ENCODE data around the gene SLC25A21. TPM values are rescaled to one million over a fixed set of nuclear protein-coding genes. Genes with fewer than 3 reads are reported as not detected.

SLC25A21 gene
- total RNA-seq, 2 experiments from 2014 or later: not detected

GRCh38 chr14:36976571-36977023 is 195.8 kb downstream of the SLC25A21 start:
- H3K9me3 Mint-ChIP-seq: no peaks in the 10 kb centered on the region
- H3K4me1 Mint-ChIP-seq (ENCODE audit: low read depth): no peaks in the 10 kb centered on the region
- no peak for TF ChIP-seq CTCF (IDR thresholded peaks at IDR 0.05)
- no peak for DNase-seq
- no peak overlapping the region for H3K4me3 Mint-ChIP-seq
- H3K27ac Mint-ChIP-seq: no peak overlapping the region
- POLR2A ChIA-PET: no interaction called here
- no peaks in the 10 kb centered on the region for H3K27me3 Mint-ChIP-seq
- intact Hi-C loops (cut with micrococcal nuclease): no loop called here
- ATAC-seq: no peak
- H3K36me3 Mint-ChIP-seq (ENCODE audit: low read depth): no peaks in the 10 kb centered on the region
- CTCF ChIA-PET: no interaction called here

- ChIA-PET CTCF (no interaction called here), POLR2A (no interaction called here)
- intact Hi-C loops (cut with micrococcal nuclease): no loop called here
- no peak for ATAC-seq
- Mint-ChIP-seq H3K27me3 (no peaks in the 10 kb centered on the region), H3K4me3 (no peak overlapping the region), H3K9me3 (no peaks in the 10 kb centered on the region), H3K27ac (no peak overlapping the region), H3K4me1 (ENCODE audit: low read depth) (no peaks in the 10 kb centered on the region), H3K36me3 (ENCODE audit: low read depth) (no peaks in the 10 kb centered on the region)
- TF ChIP-seq CTCF (IDR thresholded peaks at IDR 0.05): no peak
- DNase-seq: no peak
Measured at GRCh38 chr14:36975834-36976233, 196.6 kb downstream of the SLC25A21 start.

- no peaks in the 10 kb centered on the region for H3K9me3 Mint-ChIP-seq
- no peaks in the 10 kb centered on the region for H3K36me3 Mint-ChIP-seq (ENCODE audit: low read depth)
- POLR2A ChIA-PET: no interaction called here
- intact Hi-C loops (cut with micrococcal nuclease): no loop called here
- no peaks in the 10 kb centered on the region for H3K4me1 Mint-ChIP-seq (ENCODE audit: low read depth)
- H3K27ac Mint-ChIP-seq: no peak overlapping the region
- TF ChIP-seq CTCF (IDR thresholded peaks at IDR 0.05): no peak
- no peak for ATAC-seq
- CTCF ChIA-PET: interaction anchor here (0.9 kb wide), 1 partner anchor 33 kb away, joined by 3 read pairs; no protein-coding TSS in a partner anchor
- DNase-seq: no peak
- no peaks in the 10 kb centered on the region for H3K27me3 Mint-ChIP-seq
- H3K4me3 Mint-ChIP-seq: no peak overlapping the region
Measured at GRCh38 chr14:36974985-36975384, 197.4 kb downstream of the SLC25A21 start.

GRCh38 chr14:36973806-36974442 is 198.5 kb downstream of the SLC25A21 start:
- no peaks in the 10 kb centered on the region for H3K36me3 Mint-ChIP-seq (ENCODE audit: low read depth)
- no peak overlapping the region for H3K4me3 Mint-ChIP-seq
- POLR2A ChIA-PET: no interaction called here
- intact Hi-C loops (cut with micrococcal nuclease): no loop called here
- DNase-seq (no peak), ATAC-seq (no peak)
- no peaks in the 10 kb centered on the region for H3K27me3 Mint-ChIP-seq
- CTCF ChIA-PET: no interaction called here
- no peak overlapping the region for H3K27ac Mint-ChIP-seq
- no peaks in the 10 kb centered on the region for H3K9me3 Mint-ChIP-seq
- no peaks in the 10 kb centered on the region for H3K4me1 Mint-ChIP-seq (ENCODE audit: low read depth)
- TF ChIP-seq CTCF (IDR thresholded peaks at IDR 0.05): no peak

- ATAC-seq: no peak
- H3K36me3 Mint-ChIP-seq (ENCODE audit: low read depth): no peaks in the 10 kb centered on the region
- H3K27me3 Mint-ChIP-seq: no peaks in the 10 kb centered on the region
- no peaks in the 10 kb centered on the region for H3K4me1 Mint-ChIP-seq (ENCODE audit: low read depth)
- ChIA-PET CTCF (no interaction called here), POLR2A (no interaction called here)
- H3K27ac Mint-ChIP-seq: no peak overlapping the region
- TF ChIP-seq CTCF (IDR thresholded peaks at IDR 0.05): no peak
- intact Hi-C loops (cut with micrococcal nuclease): no loop called here
- no peak overlapping the region for H3K4me3 Mint-ChIP-seq
- peaks cover 2% of the 10 kb centered on the region for H3K9me3 Mint-ChIP-seq
- no peak for DNase-seq
Measured at GRCh38 chr14:36971263-36971855, 201.0 kb downstream of the SLC25A21 start.

Measured in activated CD8-positive, alpha-beta T cell treated with anti-CD3 and anti-CD28 coated beads for 36 hours (primary cell).